GM12891 (cell line): ENCODE data around the gene CYLC1. TPM values are rescaled to one million over a fixed set of nuclear protein-coding genes. Genes with fewer than 3 reads are reported as not detected.
A peak's percentile ranks its signal among the peaks of the same experiment; 100 is the strongest.

ENCODE experiments used
- DNase-seq: peaks from one replicate; pipeline ENCODE4 v3.0.0; 2011; ENCODE audit warnings: low spot score; ENCODE audit not compliant: insufficient read length
- FAIRE-seq: peaks from 2 replicates; lab custom pipeline; 2011; peaks lifted over from hg19 to GRCh38; lab: Jason Lieb, UNC
- PAX5 ChIP-seq: IDR thresholded peaks from 2 replicates; pipeline ENCODE4 v1.6.1; 2011; ENCODE audit warnings: low read length, moderate library complexity, mild to moderate bottlenecking; ENCODE audit not compliant: insufficient read depth, severe bottlenecking
- POLR2A ChIP-seq: IDR thresholded peaks from 2 replicates; pipeline ENCODE4 v1.6.1; 2011; ENCODE audit warnings: low read depth, low read length, control low read depth
- POLR2AphosphoS5 ChIP-seq: IDR thresholded peaks from 2 replicates; pipeline ENCODE4 v1.6.1; 2011; ENCODE audit warnings: low read depth, low read length, control low read depth
- POU2F2 ChIP-seq: IDR thresholded peaks from 2 replicates; pipeline ENCODE4 v1.6.1; 2011; ENCODE audit warnings: low read depth, mild to moderate bottlenecking, control low read depth, low read length, moderate library complexity
- SPI1 ChIP-seq: IDR thresholded peaks from 2 replicates; pipeline ENCODE4 v1.6.1; 2011; ENCODE audit warnings: low read depth, low read length, control low read depth
- TAF1 ChIP-seq: IDR thresholded peaks from 2 replicates; pipeline ENCODE4 v1.6.1; 2011; ENCODE audit warnings: low read depth, low read length, control low read depth
- polyA plus RNA-seq: library from polyadenylated mRNA; unstranded; fragments of >200 nt; gene quantifications from one replicate; pipeline ENCODE4 v1.2.1, GENCODE V29; 2012; ENCODE audit warnings: low read depth, missing spikeins, inconsistent platforms; ENCODE audit not compliant: missing spikeins

Gene CYLC1
- polyA plus RNA-seq: not detected

- no peak for DNase-seq
- no peak for FAIRE-seq
- TF ChIP-seq TAF1: no peak
- no peak for TF ChIP-seq POLR2A
- TF ChIP-seq PAX5: no peak
- TF ChIP-seq POU2F2: no peak
- no peak for TF ChIP-seq POLR2AphosphoS5
- no peak for TF ChIP-seq SPI1
Observed at GRCh38 chrX:83860846-83861245, at the start of gene CYLC1. Gene CYLC1, plus strand, starts transcription at chrX:83861146. Its CDS starts 37 bp downstream, at chrX:83861183.

GRCh38 chrX:83819304-83819703 is 41.6 kb upstream of the CYLC1 start:
- TF ChIP-seq SPI1 (no peak), TAF1 (no peak), POLR2AphosphoS5 (no peak), POU2F2 (no peak), POLR2A (no peak)
- no peak for FAIRE-seq
- DNase-seq: no peak

DNA sequence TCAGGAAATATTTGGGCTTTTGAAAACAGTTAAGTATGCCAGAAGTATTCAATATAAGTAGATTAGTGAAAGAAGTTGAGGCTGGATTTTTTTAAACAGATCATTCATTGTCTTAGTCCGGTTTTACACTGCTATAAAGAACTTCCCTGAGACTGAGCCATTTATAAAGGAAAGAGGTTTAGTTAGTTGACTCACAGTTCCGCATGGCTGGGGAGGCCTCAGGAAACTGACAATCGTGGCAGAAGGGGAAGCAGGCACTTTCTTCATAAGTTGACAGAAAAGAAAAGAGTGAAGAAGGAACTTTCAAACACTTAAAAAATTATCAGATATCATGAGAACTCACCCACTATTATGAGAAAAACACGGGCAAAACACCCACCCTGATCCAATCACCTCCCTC is 31.1 kb upstream of the CYLC1 start:
- FAIRE-seq: no peak

GRCh38 chrX:83845397-83845796 is 15.5 kb upstream of the CYLC1 start:
- DNase-seq: no peak
- FAIRE-seq: peak; percentile 52
- TF ChIP-seq POLR2AphosphoS5 (no peak), SPI1 (no peak), POU2F2 (no peak), TAF1 (no peak), PAX5 (no peak), POLR2A (no peak)

More for the DNA sequence above, 31.1 kb upstream of the CYLC1 start:
- TF ChIP-seq POU2F2 (no peak), POLR2AphosphoS5 (no peak), TAF1 (no peak), POLR2A (no peak), PAX5 (no peak), SPI1 (no peak)
- DNase-seq: no peak

- FAIRE-seq: no peak
- no peak for DNase-seq
- TF ChIP-seq POU2F2 (no peak), SPI1 (no peak), POLR2AphosphoS5 (no peak), PAX5 (no peak), POLR2A (no peak), TAF1 (no peak)
Observed at GRCh38 chrX:83847339-83847738, 13.6 kb upstream of the CYLC1 start.

DNA sequence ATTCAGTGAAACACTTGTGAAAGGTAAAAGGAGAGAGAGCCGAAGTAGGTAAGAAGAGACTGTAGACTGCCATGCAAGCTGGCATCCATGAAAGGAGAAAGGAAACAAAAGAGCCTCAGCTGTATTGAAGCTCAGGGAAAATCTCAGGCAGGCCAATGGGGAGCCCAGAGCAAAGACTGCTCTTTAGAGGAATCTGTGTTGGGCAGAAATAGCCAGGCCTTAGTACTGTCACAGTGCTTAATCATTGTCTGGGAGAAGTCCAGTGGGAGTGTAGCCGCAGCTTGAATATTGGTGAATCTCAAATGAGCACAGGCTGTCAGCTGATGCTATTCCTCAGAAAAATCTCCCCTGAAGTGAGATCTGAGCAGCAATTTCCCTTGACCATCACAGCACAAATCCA is 27.6 kb downstream of the CYLC1 start:
- TF ChIP-seq PAX5 (no peak), POLR2A (no peak)
- FAIRE-seq: no peak

GRCh38 chrX:83892433-83892832 is 31.5 kb downstream of the CYLC1 start:
- FAIRE-seq (no peak), DNase-seq (no peak)
- no peak for TF ChIP-seq POLR2AphosphoS5
- TF ChIP-seq PAX5: no peak
- no peak for TF ChIP-seq SPI1
- no peak for TF ChIP-seq POU2F2
- TF ChIP-seq TAF1: no peak
- no peak for TF ChIP-seq POLR2A

More for the DNA sequence above, 27.6 kb downstream of the CYLC1 start:
- no peak for DNase-seq

- no peak for DNase-seq
- FAIRE-seq: no peak
- TF ChIP-seq POU2F2 (no peak), TAF1 (no peak), POLR2AphosphoS5 (no peak), PAX5 (no peak), SPI1 (no peak), POLR2A (no peak)
Observed at GRCh38 chrX:83906921-83907320, 46.0 kb downstream of the CYLC1 start.

DNA sequence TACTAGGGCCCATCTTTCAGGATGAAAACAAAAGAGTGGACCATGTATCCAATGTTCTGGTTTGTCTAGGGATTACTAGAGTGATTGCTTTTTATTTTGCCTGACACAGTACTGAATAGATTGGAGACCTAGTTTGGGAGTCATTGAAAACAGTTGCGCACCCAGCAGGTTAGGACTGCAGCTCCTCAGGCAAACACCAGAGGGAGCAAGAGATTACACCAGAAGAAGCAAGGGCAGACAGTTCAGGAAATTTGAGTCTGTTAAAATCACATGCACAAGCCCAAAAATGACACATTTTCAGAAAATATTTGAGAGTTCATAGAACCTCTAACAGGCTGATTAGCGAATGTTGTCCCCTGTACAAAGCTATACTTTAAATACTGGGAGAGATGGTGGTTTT is 55.6 kb downstream of the CYLC1 start:
- no peak for DNase-seq
- FAIRE-seq: no peak
- TF ChIP-seq PAX5 (no peak), POLR2A (no peak), POLR2AphosphoS5 (no peak), TAF1 (no peak), POU2F2 (no peak), SPI1 (no peak)

GRCh38 chrX:83934220-83934619 is 73.3 kb downstream of the CYLC1 start:
- FAIRE-seq: no peak
- TF ChIP-seq POLR2AphosphoS5 (no peak), POLR2A (no peak)
- no peak for DNase-seq
